ENCODE measurements around the gene CYP2S1. TPM values are rescaled to one million over a fixed set of nuclear protein-coding genes. Genes with fewer than 3 reads are reported as not detected.

Gene CYP2S1
- total RNA-seq, 1 experiment from 2014 or later: 4.9 TPM

- TF ChIP-seq, protein P1, sequence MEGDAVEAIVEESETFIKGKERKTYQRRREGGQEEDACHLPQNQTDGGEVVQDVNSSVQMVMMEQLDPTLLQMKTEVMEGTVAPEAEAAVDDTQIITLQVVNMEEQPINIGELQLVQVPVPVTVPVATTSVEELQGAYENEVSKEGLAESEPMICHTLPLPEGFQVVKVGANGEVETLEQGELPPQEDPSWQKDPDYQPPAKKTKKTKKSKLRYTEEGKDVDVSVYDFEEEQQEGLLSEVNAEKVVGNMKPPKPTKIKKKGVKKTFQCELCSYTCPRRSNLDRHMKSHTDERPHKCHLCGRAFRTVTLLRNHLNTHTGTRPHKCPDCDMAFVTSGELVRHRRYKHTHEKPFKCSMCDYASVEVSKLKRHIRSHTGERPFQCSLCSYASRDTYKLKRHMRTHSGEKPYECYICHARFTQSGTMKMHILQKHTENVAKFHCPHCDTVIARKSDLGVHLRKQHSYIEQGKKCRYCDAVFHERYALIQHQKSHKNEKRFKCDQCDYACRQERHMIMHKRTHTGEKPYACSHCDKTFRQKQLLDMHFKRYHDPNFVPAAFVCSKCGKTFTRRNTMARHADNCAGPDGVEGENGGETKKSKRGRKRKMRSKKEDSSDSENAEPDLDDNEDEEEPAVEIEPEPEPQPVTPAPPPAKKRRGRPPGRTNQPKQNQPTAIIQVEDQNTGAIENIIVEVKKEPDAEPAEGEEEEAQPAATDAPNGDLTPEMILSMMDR (IDR thresholded peaks at IDR 0.05; ENCODE audit: unreplicated experiment): no peak
- no peaks in the 10 kb centered on the region for H3K9me3 Mint-ChIP-seq (ENCODE audit: low read depth, unreplicated experiment)
- no peak overlapping the region for H3K27ac Mint-ChIP-seq (ENCODE audit: unreplicated experiment)
- intact Hi-C loops (cut with micrococcal nuclease; ENCODE audit: unreplicated experiment): no loop called here
- BruUV-seq (replicated peaks): no TSS peak
- DNase-seq: no peak
- H3K27me3 Mint-ChIP-seq (ENCODE audit: unreplicated experiment): no peaks in the 10 kb centered on the region
- peaks cover 36% of the 10 kb centered on the region for H3K36me3 Mint-ChIP-seq (ENCODE audit: insufficient read depth, unreplicated experiment)
- CTCF ChIA-PET: interaction anchor here (0.6 kb wide), 1 partner anchor 579 kb away, joined by 3 read pairs; no protein-coding TSS in a partner anchor
- no peaks in the 10 kb centered on the region for H3K4me1 Mint-ChIP-seq (ENCODE audit: low read depth, unreplicated experiment)
- H3K4me3 Mint-ChIP-seq (ENCODE audit: low read depth, unreplicated experiment): no peak overlapping the region
Observed at GRCh38 chr19:41241859-41242258, 48.8 kb downstream of the CYP2S1 start.

DNA sequence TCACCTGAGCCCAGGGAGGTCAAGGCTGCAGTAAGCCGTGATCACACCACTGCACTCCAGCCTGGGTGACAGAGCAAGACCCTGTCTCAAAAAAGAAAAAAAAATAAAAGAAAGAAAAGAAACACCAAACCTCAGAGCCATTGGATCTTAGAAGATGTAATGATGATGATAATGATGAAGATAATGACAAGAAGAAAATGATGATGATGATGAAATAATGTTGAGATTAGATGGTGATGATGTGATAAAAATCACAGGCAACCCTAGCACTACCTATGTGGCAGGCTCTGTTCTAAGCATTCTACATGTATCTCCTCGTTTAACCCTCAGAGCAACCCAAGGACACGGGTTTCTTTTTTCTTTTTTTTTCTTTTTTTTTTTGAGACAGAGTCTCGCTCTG, 51.1 kb downstream of the CYP2S1 start:
- Mint-ChIP-seq H3K27ac (ENCODE audit: unreplicated experiment) (no peak overlapping the region), H3K36me3 (ENCODE audit: insufficient read depth, unreplicated experiment) (peaks cover 39% of the 10 kb centered on the region), H3K4me3 (ENCODE audit: low read depth, unreplicated experiment) (no peak overlapping the region), H3K27me3 (ENCODE audit: unreplicated experiment) (no peaks in the 10 kb centered on the region), H3K4me1 (ENCODE audit: low read depth, unreplicated experiment) (no peaks in the 10 kb centered on the region), H3K9me3 (ENCODE audit: low read depth, unreplicated experiment) (no peaks in the 10 kb centered on the region)
- no peak for DNase-seq
- TF ChIP-seq, protein P1 (IDR thresholded peaks at IDR 0.05; ENCODE audit: unreplicated experiment): no peak
- BruUV-seq (replicated peaks): no TSS peak
- CTCF ChIA-PET: no interaction called here
- intact Hi-C loops (cut with micrococcal nuclease; ENCODE audit: unreplicated experiment): no loop called here

DNA sequence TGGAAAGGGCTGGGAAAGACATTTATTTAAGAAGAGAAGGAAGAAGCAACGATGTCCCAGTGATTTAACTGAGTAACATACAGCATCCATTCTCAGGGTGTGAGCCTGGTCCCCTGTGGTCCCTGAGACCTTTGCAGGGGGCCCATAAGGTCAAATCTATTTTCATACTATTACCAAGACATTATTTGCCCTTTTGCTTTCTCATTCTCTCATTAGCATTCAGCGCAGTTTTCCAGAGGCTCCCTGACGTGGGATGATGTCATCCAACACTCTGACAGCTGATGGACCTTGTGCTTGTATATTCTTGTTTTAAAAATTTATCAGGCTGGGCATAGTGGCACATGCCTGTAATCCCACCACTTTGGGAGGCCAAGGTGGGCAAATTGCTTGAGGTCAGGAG, 52.8 kb downstream of the CYP2S1 start:
- CTCF ChIA-PET: interaction anchor here (0.5 to 0.6 kb wide), 2 partner anchors 10 to 233 kb away, joined by 4 to 11 read pairs; no protein-coding TSS in a partner anchor
- Mint-ChIP-seq H3K9me3 (ENCODE audit: low read depth, unreplicated experiment) (no peaks in the 10 kb centered on the region), H3K4me3 (ENCODE audit: low read depth, unreplicated experiment) (no peak overlapping the region), H3K4me1 (ENCODE audit: low read depth, unreplicated experiment) (no peaks in the 10 kb centered on the region), H3K27ac (ENCODE audit: unreplicated experiment) (no peak overlapping the region), H3K27me3 (ENCODE audit: unreplicated experiment) (no peaks in the 10 kb centered on the region), H3K36me3 (ENCODE audit: insufficient read depth, unreplicated experiment) (peaks cover 43% of the 10 kb centered on the region)
- no TSS peak for BruUV-seq (replicated peaks)
- TF ChIP-seq, protein P1 (IDR thresholded peaks at IDR 0.05; ENCODE audit: unreplicated experiment): no peak
- intact Hi-C loops (cut with micrococcal nuclease; ENCODE audit: unreplicated experiment): no loop called here
- DNase-seq: no peak

GRCh38 chr19:41248895-41249294, 55.9 kb downstream of the CYP2S1 start:
- Mint-ChIP-seq H3K9me3 (ENCODE audit: low read depth, unreplicated experiment) (no peaks in the 10 kb centered on the region), H3K4me1 (ENCODE audit: low read depth, unreplicated experiment) (no peaks in the 10 kb centered on the region), H3K27me3 (ENCODE audit: unreplicated experiment) (no peaks in the 10 kb centered on the region), H3K36me3 (ENCODE audit: insufficient read depth, unreplicated experiment) (peaks cover 63% of the 10 kb centered on the region), H3K4me3 (ENCODE audit: low read depth, unreplicated experiment) (no peak overlapping the region), H3K27ac (ENCODE audit: unreplicated experiment) (no peak overlapping the region)
- DNase-seq: no peak
- no TSS peak for BruUV-seq (replicated peaks)
- TF ChIP-seq, protein P1 (IDR thresholded peaks at IDR 0.05; ENCODE audit: unreplicated experiment): no peak
- CTCF ChIA-PET: interaction anchor here (0.6 kb wide), 2 partner anchors 21 to 495 kb away, joined by 3 to 6 read pairs; no protein-coding TSS in a partner anchor
- intact Hi-C loops (cut with micrococcal nuclease; ENCODE audit: unreplicated experiment): no loop called here

All from Calu3 (cell line).